Stomach smooth muscle (tissue), 2 donors: ENCODE results near the gene RTL5.
"Not testable (repeated sequence)": the region's sequence is repeated elsewhere in the genome, so short reads cannot be mapped to it uniquely, and the experiment has no call there.

Experiments
- H3K27ac ChIP-seq: one replicate; pipeline ENCODE4 v1.7.0; 2013; ENCODE audit warnings: mild to moderate bottlenecking, low read length, inconsistent platforms
- H3K27me3 ChIP-seq, 2 donors: one replicate each; pipeline ENCODE4 v1.7.0; 2013; ENCODE audit warnings: low read length in 2 of 2; ENCODE audit not compliant: insufficient read depth in 2 of 2, control insufficient read depth in 1 of 2
- H3K36me3 ChIP-seq, 2 donors: one replicate each; pipeline ENCODE4 v1.7.0; 2013; ENCODE audit warnings: low read length in 2 of 2; ENCODE audit not compliant: control insufficient read depth in 2 of 2, insufficient read depth in 2 of 2
- H3K4me1 ChIP-seq: one replicate; pipeline ENCODE4 v1.7.0; 2013; ENCODE audit warnings: low read length; ENCODE audit not compliant: control insufficient read depth, insufficient read depth
- H3K4me3 ChIP-seq, 2 donors: one replicate each; pipeline ENCODE4 v1.7.0; 2013; ENCODE audit warnings: low read length in 2 of 2
- H3K9ac ChIP-seq, 2 donors: one replicate each; pipeline ENCODE4 v1.7.0; 2013; ENCODE audit warnings: low read length in 2 of 2, mild to moderate bottlenecking in 1 of 2
- H3K9me3 ChIP-seq, 2 donors: one replicate each; pipeline ENCODE4 v1.7.0; 2013; ENCODE audit warnings: low read length in 2 of 2; ENCODE audit not compliant: control insufficient read depth in 2 of 2
- donor health status: healthy.
- donor health status: Pancreatic carcinoma.

The RTL5 gene

DNA sequence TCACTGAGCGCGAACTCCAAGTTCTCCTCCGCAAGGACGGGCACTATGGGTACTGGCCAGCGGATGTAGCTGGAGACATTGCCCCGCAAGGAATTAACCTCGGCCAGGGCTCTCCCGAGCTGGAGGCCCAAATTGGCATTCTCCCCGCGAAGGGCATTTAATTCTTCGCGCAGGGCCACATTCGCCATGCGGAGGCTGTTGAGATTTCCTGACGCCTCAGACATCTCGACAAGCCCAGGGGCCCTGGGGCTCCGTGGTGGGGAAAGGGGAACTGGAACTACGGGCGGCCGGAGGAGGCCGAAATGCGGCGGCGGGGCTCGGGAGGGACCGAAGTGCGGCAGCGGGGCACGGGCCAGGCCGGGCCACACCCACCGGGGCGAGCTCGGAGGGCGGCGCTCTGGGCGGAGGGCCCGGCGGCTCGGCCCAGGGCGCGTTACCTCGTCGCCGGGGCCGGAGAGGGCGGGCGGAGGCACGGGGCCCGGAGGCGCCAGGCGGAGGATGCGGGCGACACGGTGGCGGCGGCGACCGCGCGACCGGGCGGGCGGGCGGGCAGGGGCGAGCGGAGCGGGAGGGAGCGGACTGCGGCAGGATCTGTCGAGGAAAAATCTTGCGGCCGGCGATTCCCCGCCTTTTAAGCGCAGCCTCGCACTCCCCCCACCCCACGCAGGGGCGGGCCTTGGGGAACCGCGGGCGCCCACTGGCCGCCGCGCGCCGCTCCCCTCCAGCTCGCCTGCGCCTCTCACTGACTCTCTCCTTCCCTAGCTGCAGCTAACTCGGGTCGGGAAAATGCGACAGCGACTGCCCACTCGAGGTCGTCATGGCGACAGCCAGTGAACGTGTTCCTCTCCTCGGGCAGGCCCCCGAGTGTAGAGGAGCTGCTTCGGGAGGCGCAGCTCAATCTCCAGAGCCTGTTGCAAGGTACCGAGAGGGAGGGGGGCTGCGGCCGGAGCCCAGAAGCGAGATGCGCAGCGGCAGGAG, at the start of gene RTL5:
Gene RTL5, minus strand, starts transcription at position 599 of the 978 bp plus-strand sequence.
- peaks cover 16% of the 10 kb centered on the region for H3K4me1 ChIP-seq
- H3K36me3 ChIP-seq = no peaks in the 10 kb centered on the region
- peaks cover 0 to 31% of the 10 kb centered on the region in 2 donors for H3K27me3 ChIP-seq
- peak within 1 kb of the TSS; percentile 55 to 62 for H3K9ac ChIP-seq
- no peaks in the 10 kb centered on the region for H3K9me3 ChIP-seq
- peak within 1 kb of the TSS; percentile 63 to 71 for H3K4me3 ChIP-seq
- H3K27ac ChIP-seq = peak within 1 kb of the TSS; percentile 70

GRCh38 chrX:72180539-72180938, 48.8 kb upstream of the RTL5 start:
- Histone ChIP-seq H3K4me1 (peaks cover 15% of the 10 kb centered on the region), H3K9ac (peak overlapping the region; percentile 17 to 21), H3K9me3 (no peaks in the 10 kb centered on the region), H3K4me3 (peak overlapping the region in 1 of 2 donors; percentile 79), H3K27me3 (peaks cover 0 to 3% of the 10 kb centered on the region in 2 donors), H3K27ac (peak overlapping the region; percentile 71), H3K36me3 (no peaks in the 10 kb centered on the region)

- H3K4me3 ChIP-seq = no peak overlapping the region
- no peak overlapping the region for H3K27ac ChIP-seq
- no peaks in the 10 kb centered on the region for H3K9me3 ChIP-seq
- H3K4me1 ChIP-seq = no peaks in the 10 kb centered on the region
- H3K9ac ChIP-seq = no peak overlapping the region
- no peaks in the 10 kb centered on the region for H3K36me3 ChIP-seq
- peaks cover 0 to 6% of the 10 kb centered on the region in 2 donors for H3K27me3 ChIP-seq
Measured at GRCh38 chrX:72176981-72177380, 45.3 kb upstream of the RTL5 start.

GRCh38 chrX:72176289-72176688, 44.6 kb upstream of the RTL5 start:
- not testable (repeated sequence) for H3K36me3 ChIP-seq, H3K27me3 ChIP-seq, H3K9me3 ChIP-seq, H3K9ac ChIP-seq, H3K4me1 ChIP-seq, H3K4me3 ChIP-seq, H3K27ac ChIP-seq

DNA sequence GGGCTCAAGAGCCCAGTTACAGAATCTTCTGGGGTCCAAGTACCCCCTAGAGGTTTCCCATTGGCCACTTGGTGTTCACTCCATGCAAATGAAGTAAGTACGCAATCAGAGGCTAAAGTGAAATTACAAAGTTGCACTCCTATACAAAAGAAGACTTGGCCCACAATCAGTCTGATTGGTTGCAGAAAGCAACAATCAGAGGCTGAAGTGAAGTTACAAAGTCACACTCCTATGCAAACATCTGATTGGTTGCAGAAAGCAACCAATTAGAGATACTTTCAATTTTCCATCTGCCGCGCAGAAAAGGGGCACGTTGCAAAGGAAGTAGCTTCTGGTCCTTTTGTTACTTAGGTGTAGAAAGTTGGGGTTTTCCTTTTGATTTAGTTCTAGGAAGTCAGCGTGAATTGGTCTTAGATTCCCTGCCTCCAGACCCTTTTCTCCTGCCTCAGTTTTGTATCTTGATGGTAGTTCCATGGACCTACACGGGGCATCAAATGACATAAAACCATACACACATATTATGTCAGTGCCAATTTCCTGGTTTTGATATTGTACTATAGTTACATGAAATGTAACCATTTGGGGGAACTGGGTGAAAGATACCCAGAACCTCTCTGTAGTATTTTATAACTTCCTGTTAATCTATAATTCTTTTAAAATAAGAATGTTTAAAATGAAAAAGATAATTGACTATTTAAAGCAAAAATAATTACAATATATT, 37.5 kb upstream of the RTL5 start:
- Histone ChIP-seq H3K4me1 (no peaks in the 10 kb centered on the region), H3K9ac (no peak overlapping the region), H3K9me3 (no peaks in the 10 kb centered on the region), H3K36me3 (no peaks in the 10 kb centered on the region), H3K4me3 (no peak overlapping the region), H3K27ac (no peak overlapping the region), H3K27me3 (peaks cover 0 to 4% of the 10 kb centered on the region in 2 donors)

DNA sequence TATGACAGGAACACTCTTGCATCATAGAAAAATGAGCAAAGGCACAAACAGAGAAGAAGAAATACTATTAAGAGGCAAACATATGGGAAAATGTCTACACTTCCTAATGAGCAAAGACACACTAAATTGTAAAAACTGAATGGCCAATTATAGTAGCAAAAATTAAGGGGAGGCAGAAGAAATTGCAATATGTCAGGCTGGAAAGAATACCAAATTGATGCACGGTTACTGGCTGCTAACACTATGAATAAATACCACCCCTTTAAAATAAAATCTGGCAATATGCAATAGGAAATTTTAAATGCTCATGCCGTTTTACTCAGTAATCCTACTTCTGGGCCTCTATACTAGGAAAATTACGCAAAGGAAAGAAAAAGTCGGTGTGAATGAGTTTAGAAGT, 33.8 kb upstream of the RTL5 start:
- Histone ChIP-seq H3K4me3 (no peak overlapping the region), H3K9me3 (no peaks in the 10 kb centered on the region)

GRCh38 chrX:72159769-72160168, 28.1 kb upstream of the RTL5 start:
- no peak overlapping the region for H3K27ac ChIP-seq
- peaks cover 0 to 6% of the 10 kb centered on the region in 2 donors for H3K27me3 ChIP-seq
- no peak overlapping the region for H3K4me3 ChIP-seq
- no peak overlapping the region for H3K9ac ChIP-seq
- no peaks in the 10 kb centered on the region for H3K4me1 ChIP-seq
- H3K9me3 ChIP-seq = no peaks in the 10 kb centered on the region
- no peaks in the 10 kb centered on the region for H3K36me3 ChIP-seq

More for the DNA sequence above, 33.8 kb upstream of the RTL5 start:
- H3K4me1 ChIP-seq = no peaks in the 10 kb centered on the region
- peaks cover 0 to 5% of the 10 kb centered on the region in 2 donors for H3K27me3 ChIP-seq
- H3K9ac ChIP-seq = no peak overlapping the region
- no peaks in the 10 kb centered on the region for H3K36me3 ChIP-seq
- no peak overlapping the region for H3K27ac ChIP-seq

DNA sequence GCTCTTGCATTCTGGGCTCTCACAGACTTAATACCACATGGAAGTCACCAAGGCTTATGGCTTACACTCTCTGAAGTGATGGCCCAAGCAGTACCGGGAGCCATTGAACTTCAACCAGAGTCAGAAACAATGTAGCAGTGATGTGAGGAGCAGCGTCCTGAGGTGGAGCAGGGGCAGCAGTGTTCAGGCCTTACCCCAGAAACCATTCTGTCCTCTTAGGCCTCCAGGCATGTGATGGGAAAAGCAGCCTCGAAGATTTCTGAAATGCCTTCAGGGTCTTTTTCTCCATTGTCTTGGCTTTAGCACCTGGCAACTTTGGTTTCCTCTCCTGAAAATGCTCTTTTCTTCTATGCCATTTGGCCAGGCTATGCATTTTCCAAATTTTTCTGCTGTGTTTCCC, 27.1 kb upstream of the RTL5 start:
- Histone ChIP-seq H3K4me1 (no peaks in the 10 kb centered on the region), H3K27ac (no peak overlapping the region), H3K4me3 (no peak overlapping the region), H3K27me3 (peaks cover 0 to 8% of the 10 kb centered on the region in 2 donors), H3K9me3 (no peaks in the 10 kb centered on the region), H3K36me3 (no peaks in the 10 kb centered on the region), H3K9ac (no peak overlapping the region)

DNA sequence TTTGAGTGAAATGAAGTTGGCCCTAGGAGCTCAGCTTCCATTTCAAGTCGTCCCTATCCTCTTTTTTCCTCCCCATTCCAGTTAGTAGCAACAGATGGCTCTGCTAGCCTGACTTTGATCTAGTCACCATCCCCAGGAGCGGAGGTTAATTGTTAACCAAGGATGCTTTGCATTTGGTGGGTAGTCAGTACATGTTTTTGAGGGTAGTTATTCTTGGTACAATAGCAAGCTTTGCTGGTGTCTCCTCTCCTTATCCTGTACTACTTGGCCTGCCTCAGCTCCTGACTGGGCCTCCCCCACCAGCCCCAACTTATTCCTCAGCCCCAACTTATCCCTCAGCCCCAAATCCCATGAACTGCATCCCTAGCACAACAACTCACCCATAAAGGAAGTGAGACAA, 14.8 kb upstream of the RTL5 start:
- H3K4me1 ChIP-seq = peaks cover 3% of the 10 kb centered on the region
- peaks cover 0 to 16% of the 10 kb centered on the region in 2 donors for H3K27me3 ChIP-seq
- H3K9ac ChIP-seq = no peak overlapping the region
- no peaks in the 10 kb centered on the region for H3K9me3 ChIP-seq
- no peak overlapping the region for H3K4me3 ChIP-seq
- H3K36me3 ChIP-seq = peaks cover 0 to 5% of the 10 kb centered on the region in 2 donors
- no peak overlapping the region for H3K27ac ChIP-seq

DNA sequence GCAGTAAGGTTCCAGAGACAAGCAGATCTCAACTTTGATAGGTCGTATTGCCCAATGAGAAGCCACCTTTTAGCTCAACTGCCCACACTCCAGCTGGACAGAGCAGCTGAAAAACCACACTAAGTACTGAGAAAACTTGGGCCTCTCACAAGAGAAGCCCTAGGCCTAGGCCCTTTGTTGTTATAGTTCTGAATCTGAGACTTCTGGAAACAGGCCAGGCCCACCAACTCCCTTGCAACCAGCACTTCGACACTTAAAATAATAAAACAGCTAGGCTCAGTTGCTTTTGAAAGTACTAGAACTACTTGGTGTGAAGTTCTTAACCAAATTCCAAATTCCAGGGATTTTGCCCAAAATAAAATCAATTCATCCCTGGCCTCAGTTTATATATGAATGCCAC, 13.5 kb upstream of the RTL5 start:
- Histone ChIP-seq H3K4me3 (no peak overlapping the region), H3K4me1 (peaks cover 3% of the 10 kb centered on the region), H3K27ac (no peak overlapping the region), H3K9ac (no peak overlapping the region), H3K27me3 (peaks cover 0 to 15% of the 10 kb centered on the region in 2 donors), H3K9me3 (no peaks in the 10 kb centered on the region), H3K36me3 (peaks cover 6 to 16% of the 10 kb centered on the region in 2 donors)
